ENCODE data around the gene GATA6.
"Not testable (repeated sequence)": the region's sequence is repeated elsewhere in the genome, so short reads cannot be mapped to it uniquely, and the experiment has no call there.

Gene GATA6

GRCh38 chr18:22179631-22180030 lies 10.2 kb downstream of the GATA6 start:
- H3K36me3 Mint-ChIP-seq (ENCODE audit: insufficient read depth) = peaks cover 2% of the 10 kb centered on the region
- peaks cover 0 to 4% of the 10 kb centered on the region in 2 donors for H3K4me1 Mint-ChIP-seq (ENCODE audit: low read depth in 2 of 2)
- H3K27ac Mint-ChIP-seq = no peak overlapping the region
- no peak overlapping the region for H3K4me3 Mint-ChIP-seq
- ATAC-seq (replicated peaks) (no peak), DNase-seq (no peak)
- peaks cover 22 to 42% of the 10 kb centered on the region in 2 donors for H3K27me3 Mint-ChIP-seq
- H3K9me3 Mint-ChIP-seq = no peaks in the 10 kb centered on the region

- ATAC-seq (replicated peaks) = no peak
- Mint-ChIP-seq H3K36me3 (ENCODE audit: insufficient read depth) (peaks cover 2% of the 10 kb centered on the region), H3K27me3 (peaks cover 13 to 34% of the 10 kb centered on the region in 2 donors), H3K4me3 (no peak overlapping the region), H3K27ac (no peak overlapping the region), H3K9me3 (no peaks in the 10 kb centered on the region), H3K4me1 (ENCODE audit: low read depth in 2 of 2) (peaks cover 0 to 4% of the 10 kb centered on the region in 2 donors)
- DNase-seq = no peak
Measured at GRCh38 chr18:22180722-22181121, 11.3 kb downstream of the GATA6 start.

GRCh38 chr18:22182884-22183697 lies 13.7 kb downstream of the GATA6 start:
- peaks cover 0 to 19% of the 10 kb centered on the region in 2 donors for H3K27me3 Mint-ChIP-seq
- DNase-seq = no peak
- H3K27ac Mint-ChIP-seq = no peak overlapping the region
- no peaks in the 10 kb centered on the region for H3K4me1 Mint-ChIP-seq (ENCODE audit: low read depth in 2 of 2)
- ATAC-seq (replicated peaks) = no peak
- no peaks in the 10 kb centered on the region for H3K9me3 Mint-ChIP-seq
- H3K36me3 Mint-ChIP-seq (ENCODE audit: insufficient read depth) = peaks cover 2% of the 10 kb centered on the region
- H3K4me3 Mint-ChIP-seq = no peak overlapping the region

- Mint-ChIP-seq H3K27ac (no peak overlapping the region), H3K4me3 (no peak overlapping the region), H3K9me3 (no peaks in the 10 kb centered on the region), H3K27me3 (peaks cover 0 to 25% of the 10 kb centered on the region in 2 donors), H3K36me3 (ENCODE audit: insufficient read depth) (peaks cover 2% of the 10 kb centered on the region), H3K4me1 (ENCODE audit: low read depth in 2 of 2) (no peaks in the 10 kb centered on the region)
- no peak for DNase-seq
- no peak for ATAC-seq (replicated peaks)
Measured at GRCh38 chr18:22183698-22184170, 14.3 kb downstream of the GATA6 start.

- H3K36me3 Mint-ChIP-seq (ENCODE audit: insufficient read depth); H3K9me3 Mint-ChIP-seq; ATAC-seq (replicated peaks); H3K4me1 Mint-ChIP-seq (ENCODE audit: low read depth in 2 of 2); H3K4me3 Mint-ChIP-seq; H3K27ac Mint-ChIP-seq; DNase-seq: not testable (repeated sequence)
- H3K27me3 Mint-ChIP-seq = peaks cover 0 to 30% of the 10 kb centered on the region in 2 donors
Measured at GRCh38 chr18:22184573-22184972, 15.2 kb downstream of the GATA6 start.

- no peak for DNase-seq
- H3K27me3 Mint-ChIP-seq = peaks cover 0 to 23% of the 10 kb centered on the region in 2 donors
- H3K9me3 Mint-ChIP-seq = no peaks in the 10 kb centered on the region
- no peak overlapping the region for H3K27ac Mint-ChIP-seq
- H3K4me3 Mint-ChIP-seq = no peak overlapping the region
- H3K4me1 Mint-ChIP-seq (ENCODE audit: low read depth in 2 of 2) = no peaks in the 10 kb centered on the region
- peaks cover 2% of the 10 kb centered on the region for H3K36me3 Mint-ChIP-seq (ENCODE audit: insufficient read depth)
- no peak for ATAC-seq (replicated peaks)
Measured at GRCh38 chr18:22185273-22185672, 15.9 kb downstream of the GATA6 start.

- H3K27ac Mint-ChIP-seq = no peak overlapping the region
- H3K4me3 Mint-ChIP-seq = no peak overlapping the region
- H3K27me3 Mint-ChIP-seq = peaks cover 0 to 28% of the 10 kb centered on the region in 2 donors
- ATAC-seq (replicated peaks) = no peak
- no peaks in the 10 kb centered on the region for H3K4me1 Mint-ChIP-seq (ENCODE audit: low read depth in 2 of 2)
- no peak for DNase-seq
- peaks cover 2% of the 10 kb centered on the region for H3K36me3 Mint-ChIP-seq (ENCODE audit: insufficient read depth)
- H3K9me3 Mint-ChIP-seq = no peaks in the 10 kb centered on the region
Measured at GRCh38 chr18:22185771-22186386, 16.5 kb downstream of the GATA6 start.

- Mint-ChIP-seq H3K36me3 (ENCODE audit: insufficient read depth) (peaks cover 2% of the 10 kb centered on the region), H3K9me3 (no peaks in the 10 kb centered on the region), H3K27ac (no peak overlapping the region), H3K27me3 (peaks cover 0 to 29% of the 10 kb centered on the region in 2 donors), H3K4me1 (ENCODE audit: low read depth in 2 of 2) (no peaks in the 10 kb centered on the region), H3K4me3 (no peak overlapping the region)
- ATAC-seq (replicated peaks) = no peak
- DNase-seq = no peak
Measured at GRCh38 chr18:22186484-22186971, 17.1 kb downstream of the GATA6 start.

GRCh38 chr18:22188559-22189267 lies 19.3 kb downstream of the GATA6 start:
- no peaks in the 10 kb centered on the region for H3K9me3 Mint-ChIP-seq
- H3K27me3 Mint-ChIP-seq = peaks cover 0 to 29% of the 10 kb centered on the region in 2 donors
- H3K36me3 Mint-ChIP-seq (ENCODE audit: insufficient read depth) = peaks cover 2% of the 10 kb centered on the region
- no peak overlapping the region for H3K4me3 Mint-ChIP-seq
- no peak for DNase-seq
- no peak for ATAC-seq (replicated peaks)
- no peaks in the 10 kb centered on the region for H3K4me1 Mint-ChIP-seq (ENCODE audit: low read depth in 2 of 2)
- no peak overlapping the region for H3K27ac Mint-ChIP-seq

- H3K27ac Mint-ChIP-seq = no peak overlapping the region
- H3K36me3 Mint-ChIP-seq (ENCODE audit: insufficient read depth) = peaks cover 2% of the 10 kb centered on the region
- H3K4me3 Mint-ChIP-seq = no peak overlapping the region
- no peaks in the 10 kb centered on the region for H3K4me1 Mint-ChIP-seq (ENCODE audit: low read depth in 2 of 2)
- H3K9me3 Mint-ChIP-seq = no peaks in the 10 kb centered on the region
- no peak for ATAC-seq (replicated peaks)
- peaks cover 0 to 37% of the 10 kb centered on the region in 2 donors for H3K27me3 Mint-ChIP-seq
- DNase-seq = no peak
Measured at GRCh38 chr18:22189449-22190166, 20.2 kb downstream of the GATA6 start.

GRCh38 chr18:22191346-22191695 lies 21.9 kb downstream of the GATA6 start:
- no peak for ATAC-seq (replicated peaks)
- Mint-ChIP-seq H3K36me3 (ENCODE audit: insufficient read depth) (no peaks in the 10 kb centered on the region), H3K27me3 (peaks cover 0 to 36% of the 10 kb centered on the region in 2 donors), H3K9me3 (no peaks in the 10 kb centered on the region), H3K27ac (no peak overlapping the region), H3K4me3 (no peak overlapping the region), H3K4me1 (ENCODE audit: low read depth in 2 of 2) (no peaks in the 10 kb centered on the region)
- DNase-seq = no peak

GRCh38 chr18:22191923-22192322 lies 22.5 kb downstream of the GATA6 start:
- H3K4me1 Mint-ChIP-seq (ENCODE audit: low read depth in 2 of 2) = no peaks in the 10 kb centered on the region
- no peak overlapping the region for H3K4me3 Mint-ChIP-seq
- H3K27me3 Mint-ChIP-seq = peaks cover 0 to 34% of the 10 kb centered on the region in 2 donors
- H3K27ac Mint-ChIP-seq = no peak overlapping the region
- no peaks in the 10 kb centered on the region for H3K36me3 Mint-ChIP-seq (ENCODE audit: insufficient read depth)
- H3K9me3 Mint-ChIP-seq = no peaks in the 10 kb centered on the region
- DNase-seq (no peak), ATAC-seq (replicated peaks) (no peak)

- ATAC-seq (replicated peaks) (no peak), DNase-seq (no peak)
- H3K27me3 Mint-ChIP-seq = peaks cover 10 to 46% of the 10 kb centered on the region in 2 donors
- no peaks in the 10 kb centered on the region for H3K4me1 Mint-ChIP-seq (ENCODE audit: low read depth in 2 of 2)
- H3K27ac Mint-ChIP-seq = no peak overlapping the region
- no peaks in the 10 kb centered on the region for H3K36me3 Mint-ChIP-seq (ENCODE audit: insufficient read depth)
- H3K9me3 Mint-ChIP-seq = no peaks in the 10 kb centered on the region
- no peak overlapping the region for H3K4me3 Mint-ChIP-seq
Measured at GRCh38 chr18:22193466-22193865, 24.1 kb downstream of the GATA6 start.

Data from effector memory CD8-positive, alpha-beta T cell (primary cell).